Neuron (in vitro differentiated cells): ENCODE results near the gene ABL2.

Experiments used
- H2AFZ ChIP-seq: one replicate; pipeline ENCODE4 v1.6.1; 2013; ENCODE audit warnings: low read depth, mild to moderate bottlenecking, inconsistent platforms, low read length, moderate library complexity
- H3K27me3 ChIP-seq: one replicate; pipeline ENCODE4 v1.6.1; 2013; ENCODE audit warnings: low read length; ENCODE audit not compliant: insufficient read depth
- H3K36me3 ChIP-seq: one replicate; pipeline ENCODE4 v1.6.1; 2013; ENCODE audit warnings: low read length; ENCODE audit not compliant: insufficient read depth
- H3K4me1 ChIP-seq: one replicate; pipeline ENCODE4 v1.6.1; 2013; ENCODE audit warnings: low read length; ENCODE audit not compliant: insufficient read depth
- H3K4me3 ChIP-seq: 2 replicates; pipeline ENCODE4 v1.5.1; 2013; ENCODE audit warnings: mild to moderate bottlenecking, low read length, moderate library complexity
- H3K9me3 ChIP-seq: one replicate; pipeline ENCODE4 v1.6.1; 2013; ENCODE audit warnings: low read length

The ABL2 gene

GRCh38 chr1:179105393-179105792 is 124.1 kb downstream of the ABL2 start:
- Histone ChIP-seq H3K4me3 (no peak overlapping the region), H3K4me1 (no peaks in the 10 kb centered on the region), H3K9me3 (no peaks in the 10 kb centered on the region), H3K36me3 (peaks cover 45% of the 10 kb centered on the region), H3K27me3 (no peaks in the 10 kb centered on the region), H2AFZ (no peak overlapping the region)

GRCh38 chr1:179104611-179105250 is 124.7 kb downstream of the ABL2 start:
- Histone ChIP-seq H3K27me3 (no peaks in the 10 kb centered on the region), H2AFZ (no peak overlapping the region), H3K4me3 (no peak overlapping the region), H3K36me3 (peaks cover 42% of the 10 kb centered on the region), H3K9me3 (no peaks in the 10 kb centered on the region), H3K4me1 (no peaks in the 10 kb centered on the region)

GRCh38 chr1:179103999-179104398 is 125.5 kb downstream of the ABL2 start:
- H3K27me3 ChIP-seq, result no peaks in the 10 kb centered on the region
- H3K4me1 ChIP-seq, result no peaks in the 10 kb centered on the region
- H3K9me3 ChIP-seq, result no peaks in the 10 kb centered on the region
- H3K36me3 ChIP-seq, result peaks cover 37% of the 10 kb centered on the region
- H3K4me3 ChIP-seq, result no peak overlapping the region
- no peak overlapping the region for H2AFZ ChIP-seq

GRCh38 chr1:179101566-179101965 is 127.9 kb downstream of the ABL2 start:
- peaks cover 18% of the 10 kb centered on the region for H3K36me3 ChIP-seq
- no peak overlapping the region for H2AFZ ChIP-seq
- H3K4me3 ChIP-seq, result no peak overlapping the region
- H3K4me1 ChIP-seq, result no peaks in the 10 kb centered on the region
- H3K9me3 ChIP-seq, result no peaks in the 10 kb centered on the region
- no peaks in the 10 kb centered on the region for H3K27me3 ChIP-seq

- no peaks in the 10 kb centered on the region for H3K9me3 ChIP-seq
- H3K27me3 ChIP-seq, result no peaks in the 10 kb centered on the region
- no peak overlapping the region for H2AFZ ChIP-seq
- no peaks in the 10 kb centered on the region for H3K4me1 ChIP-seq
- H3K4me3 ChIP-seq, result no peak overlapping the region
- peaks cover 23% of the 10 kb centered on the region for H3K36me3 ChIP-seq
Observed at GRCh38 chr1:179099891-179100290, 129.6 kb downstream of the ABL2 start.

- no peak overlapping the region for H2AFZ ChIP-seq
- H3K36me3 ChIP-seq, result peaks cover 55% of the 10 kb centered on the region
- H3K4me3 ChIP-seq, result no peak overlapping the region
- no peaks in the 10 kb centered on the region for H3K4me1 ChIP-seq
- H3K9me3 ChIP-seq, result no peaks in the 10 kb centered on the region
- no peaks in the 10 kb centered on the region for H3K27me3 ChIP-seq
Observed at GRCh38 chr1:179095924-179096323, 133.6 kb downstream of the ABL2 start.

- H3K4me3 ChIP-seq, result no peak overlapping the region
- H3K9me3 ChIP-seq, result no peaks in the 10 kb centered on the region
- no peaks in the 10 kb centered on the region for H3K27me3 ChIP-seq
- no peak overlapping the region for H2AFZ ChIP-seq
- no peaks in the 10 kb centered on the region for H3K4me1 ChIP-seq
- peaks cover 52% of the 10 kb centered on the region for H3K36me3 ChIP-seq
Observed at GRCh38 chr1:179095377-179095776, 134.1 kb downstream of the ABL2 start.

- Histone ChIP-seq H3K4me1 (no peaks in the 10 kb centered on the region), H2AFZ (no peak overlapping the region), H3K4me3 (no peak overlapping the region), H3K36me3 (peaks cover 52% of the 10 kb centered on the region), H3K27me3 (no peaks in the 10 kb centered on the region), H3K9me3 (no peaks in the 10 kb centered on the region)
Observed at GRCh38 chr1:179094818-179095217, 134.7 kb downstream of the ABL2 start.

GRCh38 chr1:179092896-179093461 is 136.5 kb downstream of the ABL2 start:
- no peak overlapping the region for H3K4me3 ChIP-seq
- no peaks in the 10 kb centered on the region for H3K9me3 ChIP-seq
- H3K36me3 ChIP-seq, result peaks cover 59% of the 10 kb centered on the region
- no peaks in the 10 kb centered on the region for H3K4me1 ChIP-seq
- H3K27me3 ChIP-seq, result no peaks in the 10 kb centered on the region
- no peak overlapping the region for H2AFZ ChIP-seq

- peaks cover 58% of the 10 kb centered on the region for H3K36me3 ChIP-seq
Observed at GRCh38 chr1:179091691-179092165, 137.7 kb downstream of the ABL2 start.

GRCh38 chr1:179090923-179091322 is 138.6 kb downstream of the ABL2 start:
- H3K27me3 ChIP-seq, result no peaks in the 10 kb centered on the region
- H3K9me3 ChIP-seq, result no peaks in the 10 kb centered on the region
- peaks cover 57% of the 10 kb centered on the region for H3K36me3 ChIP-seq
- no peak overlapping the region for H3K4me3 ChIP-seq
- no peak overlapping the region for H2AFZ ChIP-seq
- no peaks in the 10 kb centered on the region for H3K4me1 ChIP-seq

More at GRCh38 chr1:179091691-179092165, 137.7 kb downstream of the ABL2 start:
- no peak overlapping the region for H2AFZ ChIP-seq
- no peak overlapping the region for H3K4me3 ChIP-seq
- H3K27me3 ChIP-seq, result no peaks in the 10 kb centered on the region
- H3K9me3 ChIP-seq, result no peaks in the 10 kb centered on the region
- H3K4me1 ChIP-seq, result no peaks in the 10 kb centered on the region

GRCh38 chr1:179090522-179090921 is 139.0 kb downstream of the ABL2 start:
- no peak overlapping the region for H2AFZ ChIP-seq
- no peaks in the 10 kb centered on the region for H3K27me3 ChIP-seq
- no peak overlapping the region for H3K4me3 ChIP-seq
- no peaks in the 10 kb centered on the region for H3K4me1 ChIP-seq
- no peaks in the 10 kb centered on the region for H3K9me3 ChIP-seq
- H3K36me3 ChIP-seq, result peaks cover 58% of the 10 kb centered on the region

GRCh38 chr1:179089827-179090482 is 139.5 kb downstream of the ABL2 start:
- Histone ChIP-seq H3K36me3 (peaks cover 55% of the 10 kb centered on the region), H3K9me3 (no peaks in the 10 kb centered on the region)

More at GRCh38 chr1:179089827-179090482, 139.5 kb downstream of the ABL2 start:
- Histone ChIP-seq H3K4me1 (no peaks in the 10 kb centered on the region), H3K27me3 (no peaks in the 10 kb centered on the region), H3K4me3 (no peak overlapping the region), H2AFZ (no peak overlapping the region)
